Neural crest cell (in vitro differentiated cells): ENCODE results near the gene CAPZB. TPM values are rescaled to one million over a fixed set of nuclear protein-coding genes. Genes with fewer than 3 reads are reported as not detected.

Experiments used
- DNase-seq: peaks from one replicate; pipeline ENCODE4 v3.0.0; 2021; ENCODE audit warnings: low read depth, mixed read lengths, low spot score
- H3K27ac Mint-ChIP-seq: one replicate; pipeline ENCODE4 v1.8.0; 2021; ENCODE audit warnings: mild to moderate bottlenecking, mixed read lengths; ENCODE audit not compliant: unreplicated experiment
- H3K27me3 Mint-ChIP-seq: 2 replicates; pipeline ENCODE4 v1.8.0; 2021; ENCODE audit warnings: low read depth, mild to moderate bottlenecking, mixed read lengths
- H3K36me3 Mint-ChIP-seq: 2 replicates; pipeline ENCODE4 v1.8.0; 2021; ENCODE audit warnings: low read depth, mild to moderate bottlenecking, mixed read lengths
- H3K4me1 Mint-ChIP-seq: 2 replicates; pipeline ENCODE4 v1.8.0; 2021; ENCODE audit warnings: mixed read lengths
- H3K4me3 Mint-ChIP-seq: one replicate; pipeline ENCODE4 v1.8.0; 2021; ENCODE audit warnings: mild to moderate bottlenecking, mixed read lengths
- H3K9me3 Mint-ChIP-seq: 2 replicates; pipeline ENCODE4 v1.8.0; 2021; ENCODE audit warnings: mixed read lengths
- total RNA-seq: library from RNA; stranded (reverse); gene quantifications from 2 replicates; pipeline ENCODE4 v1.2.1, GENCODE V29; 2021
- TF ChIP-seq, protein P1 (sequence below): fragments of 200-600 bp; sonication (generic); conservative IDR thresholded peaks from 2 replicates; pipeline ENCODE4 v1.5.0; 2021; ENCODE audit warnings: antibody characterized with exemption, mild to moderate bottlenecking

The CAPZB gene
- total RNA-seq, 1 donor from 2014 or later = 256 TPM

DNA sequence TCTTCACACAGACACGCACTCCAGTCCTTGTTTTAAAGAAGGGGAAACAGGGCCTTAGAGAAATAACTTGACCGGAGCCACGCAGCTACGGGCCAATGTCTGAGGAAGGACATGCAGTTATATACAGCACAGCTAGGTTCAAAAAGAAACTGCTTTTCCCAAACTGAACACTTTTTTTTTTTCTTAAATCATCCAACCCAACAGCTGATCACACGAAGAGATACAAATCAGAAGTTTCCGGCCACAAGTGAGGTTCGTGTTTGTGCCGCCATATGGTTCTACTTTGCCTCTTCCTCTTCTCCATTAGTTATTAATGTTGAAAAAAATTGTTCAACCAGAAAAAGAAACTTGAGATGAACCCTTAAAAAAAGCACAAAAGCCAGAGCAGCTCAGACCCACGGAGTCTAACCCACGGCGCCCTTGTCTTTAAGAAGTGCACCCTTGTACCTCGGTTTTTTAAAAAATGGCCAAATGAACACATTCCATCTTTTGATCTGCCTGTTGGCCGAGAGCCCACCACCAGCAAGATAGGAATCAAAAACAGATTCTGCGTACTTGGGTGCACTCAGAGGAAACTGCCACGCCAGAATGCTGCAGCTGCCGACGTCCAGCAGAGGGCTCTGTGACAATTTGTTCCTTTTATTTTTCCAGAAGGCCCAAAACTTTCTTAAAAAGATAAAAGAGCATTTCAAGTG is 94.3 kb downstream of the CAPZB start:
- peak; percentile 35 for DNase-seq
- no peaks in the 10 kb centered on the region for H3K36me3 Mint-ChIP-seq
- H3K27me3 Mint-ChIP-seq = no peaks in the 10 kb centered on the region
- TF ChIP-seq, protein P1, sequence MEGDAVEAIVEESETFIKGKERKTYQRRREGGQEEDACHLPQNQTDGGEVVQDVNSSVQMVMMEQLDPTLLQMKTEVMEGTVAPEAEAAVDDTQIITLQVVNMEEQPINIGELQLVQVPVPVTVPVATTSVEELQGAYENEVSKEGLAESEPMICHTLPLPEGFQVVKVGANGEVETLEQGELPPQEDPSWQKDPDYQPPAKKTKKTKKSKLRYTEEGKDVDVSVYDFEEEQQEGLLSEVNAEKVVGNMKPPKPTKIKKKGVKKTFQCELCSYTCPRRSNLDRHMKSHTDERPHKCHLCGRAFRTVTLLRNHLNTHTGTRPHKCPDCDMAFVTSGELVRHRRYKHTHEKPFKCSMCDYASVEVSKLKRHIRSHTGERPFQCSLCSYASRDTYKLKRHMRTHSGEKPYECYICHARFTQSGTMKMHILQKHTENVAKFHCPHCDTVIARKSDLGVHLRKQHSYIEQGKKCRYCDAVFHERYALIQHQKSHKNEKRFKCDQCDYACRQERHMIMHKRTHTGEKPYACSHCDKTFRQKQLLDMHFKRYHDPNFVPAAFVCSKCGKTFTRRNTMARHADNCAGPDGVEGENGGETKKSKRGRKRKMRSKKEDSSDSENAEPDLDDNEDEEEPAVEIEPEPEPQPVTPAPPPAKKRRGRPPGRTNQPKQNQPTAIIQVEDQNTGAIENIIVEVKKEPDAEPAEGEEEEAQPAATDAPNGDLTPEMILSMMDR = peak; percentile 82
- H3K27ac Mint-ChIP-seq = no peak overlapping the region
- peaks cover 31% of the 10 kb centered on the region for H3K4me1 Mint-ChIP-seq
- H3K4me3 Mint-ChIP-seq = no peak overlapping the region
- no peaks in the 10 kb centered on the region for H3K9me3 Mint-ChIP-seq

DNA sequence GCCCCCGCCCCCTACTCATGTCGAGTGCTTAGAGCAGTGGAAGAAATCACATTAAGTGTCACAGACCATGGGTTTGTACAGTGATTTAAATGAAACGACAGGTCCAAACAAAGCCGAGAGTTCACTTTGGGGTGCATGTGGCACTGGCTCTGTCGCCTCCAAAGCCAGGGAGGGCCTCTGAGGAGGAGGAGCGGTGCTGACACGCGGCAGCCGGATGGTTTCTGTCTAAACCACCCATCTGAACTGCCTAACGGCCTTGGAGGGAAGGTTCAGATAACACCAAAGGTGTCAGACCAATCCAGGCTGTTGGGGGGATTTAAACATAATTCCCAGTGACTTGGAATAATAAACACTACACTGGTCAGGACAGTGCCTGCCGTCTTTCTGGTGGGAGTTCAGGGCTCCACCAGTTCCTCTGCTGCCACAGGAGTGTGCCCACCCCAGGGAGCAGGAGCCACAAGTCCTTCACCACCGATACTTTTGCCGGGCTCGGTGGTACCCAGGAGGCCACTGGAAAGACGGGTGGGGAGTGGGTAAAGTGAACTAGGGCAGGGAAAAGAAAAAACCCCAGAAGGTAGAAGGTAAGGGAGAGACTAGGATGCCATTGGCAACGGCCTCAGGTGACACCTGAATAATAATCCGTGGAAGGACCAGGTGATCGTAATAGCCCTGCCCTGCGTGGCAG is 95.0 kb downstream of the CAPZB start:
- Mint-ChIP-seq H3K27ac (no peak overlapping the region), H3K27me3 (no peaks in the 10 kb centered on the region), H3K36me3 (no peaks in the 10 kb centered on the region), H3K4me3 (no peak overlapping the region), H3K4me1 (peaks cover 24% of the 10 kb centered on the region), H3K9me3 (no peaks in the 10 kb centered on the region)
- DNase-seq = no peak
- TF ChIP-seq, protein P1 = no peak

DNA sequence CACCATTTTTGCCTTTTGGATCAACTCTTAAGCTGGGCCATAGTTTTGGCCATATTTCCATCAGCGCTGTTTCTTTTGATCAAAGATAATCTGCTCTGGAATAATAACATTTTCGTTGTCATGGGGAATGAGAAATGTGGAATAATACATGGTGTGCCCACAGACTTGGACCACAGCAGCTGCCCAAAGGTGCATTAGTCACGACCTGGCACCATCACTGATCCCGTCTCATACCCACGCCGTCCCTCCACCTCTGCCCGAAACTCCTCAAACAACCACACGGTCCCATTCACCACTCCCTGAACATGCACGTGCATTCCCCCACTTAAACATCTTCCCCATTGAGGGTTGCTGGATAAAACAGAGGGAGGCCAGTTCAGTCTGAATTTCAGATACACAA is 96.4 kb downstream of the CAPZB start:
- Mint-ChIP-seq H3K27me3 (no peaks in the 10 kb centered on the region), H3K9me3 (no peaks in the 10 kb centered on the region), H3K36me3 (peaks cover 6% of the 10 kb centered on the region), H3K4me3 (no peak overlapping the region), H3K27ac (no peak overlapping the region), H3K4me1 (peaks cover 16% of the 10 kb centered on the region)
- TF ChIP-seq, protein P1 = no peak
- DNase-seq = no peak

DNA sequence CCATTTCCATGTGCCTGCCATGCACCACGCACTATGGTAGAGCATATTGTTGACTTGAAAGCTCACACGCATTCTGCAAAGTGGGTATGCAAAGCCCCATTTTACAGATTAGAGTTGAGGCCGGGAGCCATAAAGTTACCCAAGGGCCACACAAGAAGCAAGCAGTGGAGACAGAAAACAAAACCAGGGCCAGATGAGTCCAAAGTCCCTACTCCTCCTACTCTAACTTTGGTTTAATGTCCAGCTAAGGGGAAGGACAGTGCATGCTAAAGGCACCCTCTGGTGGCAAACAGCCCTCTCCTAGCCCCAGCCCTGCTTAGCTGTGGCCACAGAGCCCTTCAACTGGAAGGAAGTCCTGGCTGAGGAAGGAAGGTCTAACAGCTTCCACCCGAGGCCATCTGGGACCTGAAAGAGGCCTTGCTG is 98.3 kb downstream of the CAPZB start:
- TF ChIP-seq, protein P1 = no peak
- no peak overlapping the region for H3K4me3 Mint-ChIP-seq
- peaks cover 6% of the 10 kb centered on the region for H3K36me3 Mint-ChIP-seq
- H3K9me3 Mint-ChIP-seq = no peaks in the 10 kb centered on the region
- no peak overlapping the region for H3K27ac Mint-ChIP-seq
- DNase-seq = no peak
- no peaks in the 10 kb centered on the region for H3K27me3 Mint-ChIP-seq
- peaks cover 14% of the 10 kb centered on the region for H3K4me1 Mint-ChIP-seq

DNA sequence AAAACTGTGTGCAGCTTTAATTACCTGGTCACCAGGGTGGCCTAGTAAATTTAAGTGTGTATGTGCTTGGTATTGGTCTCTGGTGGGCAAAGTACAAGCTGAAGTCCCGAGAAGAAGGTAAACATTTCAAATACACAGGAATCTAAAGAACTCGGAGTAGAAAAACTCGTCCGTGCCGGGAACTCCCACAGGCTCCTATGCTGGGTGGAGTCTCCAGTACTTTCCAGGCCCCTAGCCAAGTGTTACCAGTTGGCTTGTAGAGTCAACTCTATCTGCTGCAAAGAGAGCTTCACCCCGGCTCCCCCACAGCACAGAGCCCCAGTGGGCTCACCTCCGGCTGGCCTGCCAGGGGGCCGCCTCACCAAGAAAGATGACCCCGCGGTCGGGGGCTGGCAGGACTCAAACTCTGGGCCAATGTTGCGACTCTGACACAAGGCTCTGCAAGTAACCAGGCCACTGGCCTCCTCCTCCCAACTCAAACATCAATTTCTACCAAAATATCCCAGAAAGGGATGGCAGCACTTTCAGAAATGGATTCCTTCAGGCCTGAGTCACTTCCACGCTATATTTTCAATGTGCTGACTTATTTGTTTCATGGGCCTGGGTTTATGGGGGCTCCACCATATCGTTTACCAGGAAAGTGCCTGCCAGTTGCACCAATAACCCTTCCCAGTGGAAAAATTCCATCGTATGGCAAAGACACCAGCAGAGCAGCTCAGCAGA is 99.3 kb downstream of the CAPZB start:
- Mint-ChIP-seq H3K36me3 (peaks cover 6% of the 10 kb centered on the region), H3K9me3 (no peaks in the 10 kb centered on the region), H3K4me1 (peaks cover 8% of the 10 kb centered on the region), H3K27me3 (no peaks in the 10 kb centered on the region), H3K4me3 (no peak overlapping the region), H3K27ac (no peak overlapping the region)
- TF ChIP-seq, protein P1 = no peak
- no peak for DNase-seq
